ENCODE data around the gene GP1BA.
"Not testable (repeated sequence)": the region's sequence is repeated elsewhere in the genome, so short reads cannot be mapped to it uniquely, and the experiment has no call there.

Gene GP1BA

DNA sequence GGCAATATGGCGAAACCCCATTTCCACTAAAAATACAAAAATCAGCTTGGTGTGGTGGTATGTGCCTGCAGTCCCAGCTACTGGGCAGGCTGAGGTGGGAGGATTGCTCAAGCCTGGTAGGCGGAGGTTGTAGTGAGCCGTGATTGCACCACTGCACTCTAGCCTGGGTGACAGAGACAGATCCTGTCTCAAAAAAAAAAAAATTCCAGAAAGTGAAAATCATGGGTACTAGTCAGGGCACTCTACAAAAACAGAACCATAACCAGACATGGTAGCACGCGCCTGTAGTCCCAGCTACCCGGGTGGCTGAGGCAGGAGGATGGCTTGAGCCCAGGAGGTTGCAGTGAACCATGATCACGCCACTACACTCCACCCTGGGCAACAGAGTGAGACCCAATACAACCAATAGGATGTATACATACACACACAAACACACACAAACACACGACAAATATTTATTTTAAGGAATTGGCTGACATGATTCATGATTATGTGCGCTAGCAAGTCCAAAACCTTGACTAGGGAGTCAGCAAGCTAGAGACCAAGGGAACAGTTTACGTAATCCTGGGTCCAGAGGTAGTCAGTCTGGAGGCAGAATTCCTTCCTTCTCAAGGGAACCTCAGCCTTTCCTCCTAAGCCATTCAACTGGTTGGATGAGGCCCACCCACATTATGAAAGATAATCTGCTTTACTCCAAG is 11.6 kb upstream of the GP1BA start:
- H3K4me1 Mint-ChIP-seq = peaks cover 11% of the 10 kb centered on the region
- DNase-seq (ENCODE audit: low spot score in 2 of 2) (no peak), ATAC-seq (no peak)
- H3K9me3 Mint-ChIP-seq = no peaks in the 10 kb centered on the region
- H3K27ac Mint-ChIP-seq = no peak overlapping the region
- no peak overlapping the region for H3K4me3 Mint-ChIP-seq
- no peaks in the 10 kb centered on the region for H3K36me3 Mint-ChIP-seq

DNA sequence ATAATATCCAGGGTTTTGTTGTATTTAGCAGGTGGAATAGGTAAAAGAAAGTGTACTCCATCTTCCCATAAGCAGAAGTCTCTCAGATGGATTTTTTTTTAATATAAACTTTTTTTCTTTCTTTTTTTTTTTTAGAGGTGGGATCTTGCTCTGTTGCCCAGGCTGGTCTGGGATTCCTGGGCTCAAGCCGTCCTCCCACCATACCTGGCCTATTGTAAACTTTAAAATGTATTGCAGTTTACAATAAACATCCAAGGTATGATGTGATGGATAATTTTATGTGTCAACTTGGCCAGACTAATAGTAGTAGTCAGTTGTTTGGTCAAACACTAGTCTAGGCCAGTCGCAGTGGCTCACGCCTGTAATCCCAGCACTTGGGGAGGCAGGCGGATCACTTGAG is 10.8 kb upstream of the GP1BA start:
- ATAC-seq = no peak

GRCh38 chr17:4926577-4927335 is 5.3 kb upstream of the GP1BA start:
- Mint-ChIP-seq H3K4me1 (peaks cover 11% of the 10 kb centered on the region), H3K36me3 (peaks cover 10% of the 10 kb centered on the region), H3K27ac (peak overlapping the region; percentile 60)
- not testable (repeated sequence) for H3K4me3 Mint-ChIP-seq; H3K9me3 Mint-ChIP-seq; ATAC-seq; DNase-seq (ENCODE audit: low spot score in 2 of 2)

More for the DNA sequence above, 10.8 kb upstream of the GP1BA start:
- no peak overlapping the region for H3K27ac Mint-ChIP-seq
- H3K36me3 Mint-ChIP-seq = no peaks in the 10 kb centered on the region
- H3K4me3 Mint-ChIP-seq = no peak overlapping the region
- DNase-seq (ENCODE audit: low spot score in 2 of 2) = no peak
- H3K4me1 Mint-ChIP-seq = peaks cover 12% of the 10 kb centered on the region
- no peaks in the 10 kb centered on the region for H3K9me3 Mint-ChIP-seq

DNA sequence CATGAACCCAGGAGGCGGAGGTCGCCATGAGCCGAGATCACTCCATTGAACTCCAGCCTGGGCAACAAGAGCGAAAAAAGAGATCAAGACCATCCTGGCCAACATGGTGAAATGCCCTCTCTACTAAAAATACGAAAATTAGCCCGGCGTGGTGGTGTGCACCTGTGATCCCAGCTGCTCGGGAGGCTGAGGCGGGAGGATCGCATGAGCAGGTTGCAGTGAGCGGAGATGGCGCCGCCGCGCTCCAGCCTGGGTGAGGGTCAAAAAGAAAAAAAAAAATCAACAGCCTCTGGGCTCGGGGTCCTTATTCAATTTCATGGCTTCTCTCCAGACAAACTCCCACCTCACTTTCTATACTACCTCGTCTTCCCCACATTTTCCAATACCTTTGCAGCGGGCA is 3.2 kb upstream of the GP1BA start:
- Mint-ChIP-seq H3K9me3 (no peaks in the 10 kb centered on the region), H3K4me1 (peaks cover 20% of the 10 kb centered on the region), H3K36me3 (peaks cover 16% of the 10 kb centered on the region), H3K4me3 (no peak overlapping the region), H3K27ac (no peak overlapping the region)
- ATAC-seq = no peak
- no peak for DNase-seq (ENCODE audit: low spot score in 2 of 2)

- Mint-ChIP-seq H3K27ac (peak overlapping the region; percentile 30), H3K36me3 (peaks cover 32% of the 10 kb centered on the region), H3K4me3 (no peak overlapping the region), H3K4me1 (peaks cover 44% of the 10 kb centered on the region), H3K9me3 (no peaks in the 10 kb centered on the region)
- DNase-seq (ENCODE audit: low spot score in 2 of 2) = no peak
- ATAC-seq = no peak
Measured at GRCh38 chr17:4932756-4933155, 679 bp downstream of the GP1BA start.

GRCh38 chr17:4933646-4934045 is 1.6 kb downstream of the GP1BA start:
- DNase-seq (ENCODE audit: low spot score in 2 of 2) = no peak
- H3K36me3 Mint-ChIP-seq = peaks cover 41% of the 10 kb centered on the region
- ATAC-seq = no peak
- H3K27ac Mint-ChIP-seq = peak overlapping the region; percentile 85
- peak overlapping the region; percentile 45 for H3K4me3 Mint-ChIP-seq
- peaks cover 51% of the 10 kb centered on the region for H3K4me1 Mint-ChIP-seq
- no peaks in the 10 kb centered on the region for H3K9me3 Mint-ChIP-seq

DNA sequence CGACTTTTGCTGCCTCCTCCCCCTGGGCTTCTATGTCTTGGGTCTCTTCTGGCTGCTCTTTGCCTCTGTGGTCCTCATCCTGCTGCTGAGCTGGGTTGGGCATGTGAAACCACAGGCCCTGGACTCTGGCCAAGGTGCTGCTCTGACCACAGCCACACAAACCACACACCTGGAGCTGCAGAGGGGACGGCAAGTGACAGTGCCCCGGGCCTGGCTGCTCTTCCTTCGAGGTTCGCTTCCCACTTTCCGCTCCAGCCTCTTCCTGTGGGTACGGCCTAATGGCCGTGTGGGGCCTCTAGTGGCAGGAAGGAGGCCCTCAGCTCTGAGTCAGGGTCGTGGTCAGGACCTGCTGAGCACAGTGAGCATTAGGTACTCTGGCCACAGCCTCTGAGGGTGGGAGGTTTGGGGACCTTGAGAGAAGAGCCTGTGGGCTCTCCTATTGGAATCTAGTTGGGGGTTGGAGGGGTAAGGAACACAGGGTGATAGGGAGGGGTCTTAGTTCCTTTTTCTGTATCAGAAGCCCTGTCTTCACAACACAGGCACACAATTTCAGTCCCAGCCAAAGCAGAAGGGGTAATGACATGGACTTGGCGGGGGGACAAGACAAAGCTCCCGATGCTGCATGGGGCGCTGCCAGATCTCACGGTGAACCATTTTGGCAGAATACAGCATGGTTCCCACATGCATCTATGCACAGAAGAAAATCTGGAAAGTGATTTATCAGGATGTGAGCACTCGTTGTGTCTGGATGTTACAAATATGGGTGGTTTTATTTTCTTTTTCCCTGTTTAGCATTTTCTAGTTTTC is 2.3 kb downstream of the GP1BA start:
- no peak for DNase-seq (ENCODE audit: low spot score in 2 of 2)
- ATAC-seq = peak; percentile 73
- no peaks in the 10 kb centered on the region for H3K9me3 Mint-ChIP-seq
- peaks cover 52% of the 10 kb centered on the region for H3K4me1 Mint-ChIP-seq
- peaks cover 42% of the 10 kb centered on the region for H3K36me3 Mint-ChIP-seq
- H3K27ac Mint-ChIP-seq = peak overlapping the region; percentile 85
- peak overlapping the region; percentile 45 for H3K4me3 Mint-ChIP-seq

GRCh38 chr17:4935650-4936049 is 3.6 kb downstream of the GP1BA start:
- ATAC-seq = no peak
- Mint-ChIP-seq H3K36me3 (peaks cover 46% of the 10 kb centered on the region), H3K4me3 (no peak overlapping the region), H3K4me1 (peaks cover 52% of the 10 kb centered on the region), H3K9me3 (no peaks in the 10 kb centered on the region), H3K27ac (peak overlapping the region; percentile 85)
- no peak for DNase-seq (ENCODE audit: low spot score in 2 of 2)

- DNase-seq (ENCODE audit: low spot score in 2 of 2) = no peak
- Mint-ChIP-seq H3K9me3 (no peaks in the 10 kb centered on the region), H3K36me3 (peaks cover 51% of the 10 kb centered on the region), H3K4me1 (peaks cover 58% of the 10 kb centered on the region), H3K27ac (peak overlapping the region; percentile 85), H3K4me3 (no peak overlapping the region)
- no peak for ATAC-seq
Measured at GRCh38 chr17:4936436-4936835, 4.4 kb downstream of the GP1BA start.

DNA sequence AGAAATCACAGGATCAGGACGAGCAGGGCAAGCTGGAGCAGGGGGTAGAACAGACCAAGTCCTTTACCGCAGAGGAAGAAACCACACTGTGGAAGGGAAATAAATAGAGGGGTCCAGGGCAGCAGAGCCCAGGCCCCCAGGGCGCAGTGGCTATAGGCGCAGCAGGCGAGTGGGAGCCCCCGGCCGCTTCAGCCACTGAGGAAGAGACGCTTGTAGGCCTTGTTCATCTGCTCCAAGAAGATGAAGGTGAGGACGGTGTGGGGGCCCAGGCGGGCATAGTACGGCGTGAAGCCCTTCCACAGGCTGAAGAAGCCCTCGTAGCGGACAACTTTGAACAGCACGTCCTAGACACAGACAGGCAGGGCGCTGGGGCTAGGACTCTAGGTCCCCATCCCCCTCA is 5.5 kb downstream of the GP1BA start:
- Mint-ChIP-seq H3K9me3 (no peaks in the 10 kb centered on the region), H3K27ac (peak overlapping the region; percentile 86), H3K36me3 (peaks cover 60% of the 10 kb centered on the region), H3K4me3 (peak overlapping the region; percentile 93), H3K4me1 (peaks cover 68% of the 10 kb centered on the region)
- ATAC-seq (no peak), DNase-seq (ENCODE audit: low spot score in 2 of 2) (no peak)

GRCh38 chr17:4938069-4938491 is 6.0 kb downstream of the GP1BA start:
- peaks cover 65% of the 10 kb centered on the region for H3K36me3 Mint-ChIP-seq
- DNase-seq (ENCODE audit: low spot score in 2 of 2) = no peak
- no peaks in the 10 kb centered on the region for H3K9me3 Mint-ChIP-seq
- H3K4me3 Mint-ChIP-seq = peak overlapping the region; percentile 93
- peak overlapping the region; percentile 99 for H3K27ac Mint-ChIP-seq
- peaks cover 68% of the 10 kb centered on the region for H3K4me1 Mint-ChIP-seq
- no peak for ATAC-seq

DNA sequence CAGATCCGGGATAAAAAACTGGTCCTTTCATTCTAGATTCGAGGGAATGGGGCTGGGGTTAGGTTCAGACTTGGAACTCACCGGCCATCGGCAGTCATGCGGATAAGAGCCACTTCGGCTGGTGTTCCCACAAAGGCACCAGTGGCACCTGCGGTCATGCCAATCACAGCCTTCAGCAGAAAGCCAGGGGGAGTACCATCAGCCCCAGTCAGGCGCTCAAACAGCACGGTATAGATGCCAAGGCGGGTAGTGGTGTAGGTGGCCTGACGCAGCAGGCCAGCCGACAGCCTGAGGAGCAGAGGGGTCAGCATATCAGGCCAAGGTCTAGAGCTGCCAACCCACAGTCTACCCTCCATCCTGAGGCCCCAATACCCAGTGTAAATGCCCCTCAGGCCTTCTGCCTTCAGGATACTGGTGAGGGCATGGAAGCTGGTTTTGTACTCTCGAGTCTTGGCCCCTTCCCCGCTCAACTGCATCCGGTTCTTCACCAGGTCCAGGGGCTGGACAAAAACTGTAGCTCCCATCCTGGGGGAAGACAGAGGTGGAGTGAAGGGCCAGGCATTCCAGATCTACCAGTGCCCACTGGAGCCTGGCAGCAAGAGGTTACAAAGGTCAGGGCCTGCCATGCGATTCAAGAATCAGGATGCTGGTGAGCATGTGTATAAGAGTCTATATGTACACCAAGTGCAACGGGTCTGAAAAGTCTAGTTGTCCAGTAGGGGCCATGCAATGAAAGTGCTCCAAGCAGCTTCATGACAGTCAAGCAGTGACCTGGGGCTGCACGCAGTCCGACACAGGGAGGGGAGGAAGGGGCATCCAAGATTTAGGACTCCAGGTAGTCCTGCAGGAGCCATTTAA is 6.8 kb downstream of the GP1BA start:
- peaks cover 68% of the 10 kb centered on the region for H3K36me3 Mint-ChIP-seq
- DNase-seq (ENCODE audit: low spot score in 2 of 2) (no peak), ATAC-seq (no peak)
- H3K4me3 Mint-ChIP-seq = peak overlapping the region; percentile 93
- H3K4me1 Mint-ChIP-seq = peaks cover 68% of the 10 kb centered on the region
- no peaks in the 10 kb centered on the region for H3K9me3 Mint-ChIP-seq
- H3K27ac Mint-ChIP-seq = peak overlapping the region; percentile 99

DNA sequence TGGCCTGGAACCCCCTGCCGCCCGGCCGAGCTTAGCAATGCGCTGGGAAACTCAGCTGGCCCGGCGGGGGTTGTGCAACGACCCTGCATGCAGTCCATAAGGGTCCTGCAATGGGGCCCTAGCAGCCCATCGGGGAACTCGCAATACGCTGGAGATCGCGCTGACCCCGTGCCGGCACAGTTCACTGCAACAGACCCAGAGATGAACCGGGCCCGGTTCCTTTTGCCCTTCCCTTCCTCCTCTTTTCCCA is 7.4 kb downstream of the GP1BA start:
- Mint-ChIP-seq H3K36me3 (peaks cover 70% of the 10 kb centered on the region), H3K4me3 (peak overlapping the region; percentile 93), H3K27ac (peak overlapping the region; percentile 99), H3K4me1 (peaks cover 68% of the 10 kb centered on the region), H3K9me3 (no peaks in the 10 kb centered on the region)
- DNase-seq (ENCODE audit: low spot score in 2 of 2) (no peak), ATAC-seq (peak; percentile 2)

GRCh38 chr17:4939796-4940554 is 7.9 kb downstream of the GP1BA start, which contains the start of the genes RNF167 and SLC25A11:
RNF167 (plus strand) TSS chr17:4940268; CDS start chr17:4940910, 642 bp downstream.
SLC25A11 (minus strand) TSS chr17:4940046; CDS start chr17:4939910, 136 bp downstream.
- ATAC-seq (peak; percentile 88), DNase-seq (ENCODE audit: low spot score in 2 of 2) (peak; percentile 85 to 97)
- peak within 1 kb of the TSS; percentile 99 for H3K27ac Mint-ChIP-seq
- H3K9me3 Mint-ChIP-seq = no peaks in the 10 kb centered on the region
- H3K4me1 Mint-ChIP-seq = peaks cover 70% of the 10 kb centered on the region
- H3K4me3 Mint-ChIP-seq = peak within 1 kb of the TSS; percentile 93
- peaks cover 75% of the 10 kb centered on the region for H3K36me3 Mint-ChIP-seq

Data from stimulated activated effector memory CD8-positive, alpha-beta T cell treated with anti-CD3 and anti-CD28 coated beads, Interleukin-12 subunit alpha, Interleukin-12 subunit beta, amount 100 ng/mL, for 72 hours (primary cell).